GM12878 (cell line): ENCODE measurements around the gene HSPB1. TPM values are rescaled to one million over a fixed set of nuclear protein-coding genes. Genes with fewer than 3 reads are reported as not detected.

Source experiments
- ATF7 ChIP-seq: fragments of 450-650 bp; IDR thresholded peaks from 2 replicates; pipeline ENCODE4 v1.6.1; 2016; ENCODE audit warnings: low read depth, mild to moderate bottlenecking
- CBX3 ChIP-seq: fragments of 200-600 bp; sonication (generic); IDR thresholded peaks from 2 replicates; pipeline ENCODE4 v1.6.1; 2016; ENCODE audit warnings: low read depth, borderline replicate concordance
- JUNB ChIP-seq: IDR thresholded peaks from 2 replicates; pipeline ENCODE4 v1.6.1; 2016; ENCODE audit warnings: antibody characterized with exemption, mild to moderate bottlenecking
- MTA3 ChIP-seq: IDR thresholded peaks from 2 replicates; pipeline ENCODE4 v1.6.1; 2012; ENCODE audit warnings: low read length, inconsistent platforms, borderline replicate concordance
- MYB ChIP-seq: fragments of 150-350 bp; IDR thresholded peaks from 2 replicates; pipeline ENCODE4 v1.6.1; 2014; ENCODE audit warnings: mild to moderate bottlenecking, low read depth, low read length, borderline replicate concordance
- NKRF ChIP-seq: fragments of 450-650 bp; conservative IDR thresholded peaks from 2 replicates; pipeline ENCODE4 v1.6.1; 2017; ENCODE audit warnings: mild to moderate bottlenecking, moderate library complexity
- YBX1 ChIP-seq: fragments of 450-650 bp; IDR thresholded peaks from 2 replicates; pipeline ENCODE4 v1.6.1; 2016; ENCODE audit warnings: antibody characterized with exemption
- ZNF217 ChIP-seq: fragments of 450-650 bp; IDR thresholded peaks from 2 replicates; pipeline ENCODE4 v1.6.1; 2017; ENCODE audit warnings: antibody characterized with exemption, mild to moderate bottlenecking
- polyA plus RNA-seq, 11 experiments: library from polyadenylated mRNA; depleted of rRNA in 4 of 11; unstranded in 6 of 11; stranded (reverse) in 5 of 11; fragments of >200 nt; fragmentation: Nextera tagmentation in 4 of 11; fragmentation: Illumina TruSeq in 1 of 11; extraction: Ambion mirVana in 4 of 11; extraction: Trizol in 1 of 11; gene quantifications; 1 replicate in 1 of 11; 2 replicates in 10 of 11; pipeline versions ENCODE4 v1.2.1 to v1.2.3, GENCODE V29; 2011 to 2016; ENCODE audit warnings: inconsistent platforms in 2 of 11, missing spikeins in 2 of 11, low read depth in 1 of 11
- total RNA-seq, 4 experiments: library from RNA; depleted of rRNA in 3 of 4; stranded (reverse); fragments of >200 nt in 3 of 4; fragmentation: Illumina TruSeq in 1 of 4; extraction: Trizol in 1 of 4; gene quantifications; 2 replicates each; pipeline versions ENCODE4 v1.2.1 to v1.2.3, GENCODE V29; 2013 to 2021
- TF ChIP-seq, protein P1 (sequence below), 3 experiments: IDR thresholded peaks in 2 of 3; conservative IDR thresholded peaks in 1 of 3; 2 replicates each; pipeline ENCODE4 v1.5.1; 2011; ENCODE audit warnings: low read depth in 3 of 3, low read length in 3 of 3, mild to moderate bottlenecking in 3 of 3, control low read depth in 2 of 3, moderate library complexity in 2 of 3, inconsistent platforms in 1 of 3, mixed read lengths in 1 of 3; ENCODE audit not compliant: control insufficient read depth in 2 of 3, insufficient read depth in 1 of 3; ENCODE audit errors: extremely low read depth in 1 of 3

HSPB1 gene
- total and polyA plus RNA-seq, 10 of the 15 experiments (the other 5 are each of a cell fraction or from before 2014, with no cell fraction given): 13.7 to 297 (median 62.0) TPM

GRCh38 chr7:76302347-76303201 is at the start of gene HSPB1 (continued):
- peak; percentile 58; the same call in 1 of the 2 replicates for TF ChIP-seq NKRF
- no peak; the same call in 1 of the 2 replicates for TF ChIP-seq MTA3
- 0 out of 2 replicates have a peak, but pooled peaks have one; percentile 22 for TF ChIP-seq ATF7
- TF ChIP-seq YBX1: no peak
- TF ChIP-seq JUNB: no peak
- TF ChIP-seq ZNF217: no peak
- no peak for TF ChIP-seq CBX3
- no peak for TF ChIP-seq MYB
- TF ChIP-seq, protein P1, sequence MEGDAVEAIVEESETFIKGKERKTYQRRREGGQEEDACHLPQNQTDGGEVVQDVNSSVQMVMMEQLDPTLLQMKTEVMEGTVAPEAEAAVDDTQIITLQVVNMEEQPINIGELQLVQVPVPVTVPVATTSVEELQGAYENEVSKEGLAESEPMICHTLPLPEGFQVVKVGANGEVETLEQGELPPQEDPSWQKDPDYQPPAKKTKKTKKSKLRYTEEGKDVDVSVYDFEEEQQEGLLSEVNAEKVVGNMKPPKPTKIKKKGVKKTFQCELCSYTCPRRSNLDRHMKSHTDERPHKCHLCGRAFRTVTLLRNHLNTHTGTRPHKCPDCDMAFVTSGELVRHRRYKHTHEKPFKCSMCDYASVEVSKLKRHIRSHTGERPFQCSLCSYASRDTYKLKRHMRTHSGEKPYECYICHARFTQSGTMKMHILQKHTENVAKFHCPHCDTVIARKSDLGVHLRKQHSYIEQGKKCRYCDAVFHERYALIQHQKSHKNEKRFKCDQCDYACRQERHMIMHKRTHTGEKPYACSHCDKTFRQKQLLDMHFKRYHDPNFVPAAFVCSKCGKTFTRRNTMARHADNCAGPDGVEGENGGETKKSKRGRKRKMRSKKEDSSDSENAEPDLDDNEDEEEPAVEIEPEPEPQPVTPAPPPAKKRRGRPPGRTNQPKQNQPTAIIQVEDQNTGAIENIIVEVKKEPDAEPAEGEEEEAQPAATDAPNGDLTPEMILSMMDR (IDR thresholded peaks at IDR 0.05 in 2 of 3, conservative IDR thresholded peaks at IDR 0.05 in 1 of 3; ENCODE audit: control insufficient read depth in 2 of 3, extremely low read depth in 1 of 3, insufficient read depth in 1 of 3, low read depth in 3 of 3, low read length in 3 of 3): no peak
- TF ChIP-seq, all 136 proteins: peak for 44
